ENCODE measurements around the gene HIPK1.

HIPK1 gene

DNA sequence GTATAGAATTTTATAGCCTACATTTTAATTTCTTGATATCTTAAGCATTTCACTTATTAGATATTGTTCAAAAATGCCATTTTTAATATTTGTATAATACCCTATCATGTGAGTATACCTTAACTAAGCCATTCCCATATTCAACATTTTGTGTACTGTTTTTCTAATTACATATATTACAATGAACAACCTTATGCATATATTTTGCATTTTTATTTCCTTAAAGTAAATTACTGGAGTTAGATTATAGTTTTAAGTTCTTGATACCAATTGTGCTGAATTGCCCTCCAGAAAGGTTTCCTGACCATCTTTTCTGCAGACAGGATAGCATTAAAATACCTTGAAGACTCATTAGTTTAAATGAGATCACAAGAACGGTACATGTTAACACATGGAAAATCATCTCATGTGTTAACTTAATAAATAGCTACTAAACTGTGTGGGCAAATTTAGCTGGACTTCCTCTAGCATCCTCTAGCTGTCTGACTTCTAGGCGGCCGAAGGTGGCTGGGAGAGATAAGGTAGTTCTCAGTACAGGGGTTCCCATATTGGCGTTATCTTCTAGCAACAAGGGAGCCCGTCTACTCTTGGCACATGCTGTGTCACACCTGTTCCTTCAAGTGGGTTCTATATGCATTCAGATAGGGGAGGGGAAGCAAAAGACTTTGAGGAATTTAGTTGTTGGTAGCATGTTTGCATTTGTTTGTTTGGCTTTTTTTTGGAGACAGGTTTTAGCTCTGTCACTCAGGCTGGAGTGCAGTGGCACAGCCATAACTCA, 15.0 kb upstream of the HIPK1 start:
- no peak for DNase-seq

DNA sequence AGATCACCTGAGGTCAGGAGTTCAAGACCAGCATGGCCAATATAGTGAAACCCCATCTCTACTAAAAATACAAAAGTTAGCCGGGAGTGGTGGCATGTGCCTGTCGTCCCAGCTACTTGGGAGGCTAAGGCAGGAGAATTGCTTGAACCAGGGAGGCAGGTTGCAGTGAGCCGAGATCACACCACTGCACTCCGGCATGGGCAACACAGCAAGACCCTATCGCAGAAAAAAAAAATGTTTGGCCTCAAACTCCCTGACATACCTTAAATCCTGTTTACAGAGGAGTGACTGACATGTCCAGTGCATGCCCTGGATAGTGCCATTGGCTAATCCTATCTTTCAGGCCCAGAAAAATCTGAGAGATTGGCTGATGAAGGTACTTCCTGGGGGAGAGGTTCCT, 12.2 kb upstream of the HIPK1 start:
- DNase-seq, result no peak

DNA sequence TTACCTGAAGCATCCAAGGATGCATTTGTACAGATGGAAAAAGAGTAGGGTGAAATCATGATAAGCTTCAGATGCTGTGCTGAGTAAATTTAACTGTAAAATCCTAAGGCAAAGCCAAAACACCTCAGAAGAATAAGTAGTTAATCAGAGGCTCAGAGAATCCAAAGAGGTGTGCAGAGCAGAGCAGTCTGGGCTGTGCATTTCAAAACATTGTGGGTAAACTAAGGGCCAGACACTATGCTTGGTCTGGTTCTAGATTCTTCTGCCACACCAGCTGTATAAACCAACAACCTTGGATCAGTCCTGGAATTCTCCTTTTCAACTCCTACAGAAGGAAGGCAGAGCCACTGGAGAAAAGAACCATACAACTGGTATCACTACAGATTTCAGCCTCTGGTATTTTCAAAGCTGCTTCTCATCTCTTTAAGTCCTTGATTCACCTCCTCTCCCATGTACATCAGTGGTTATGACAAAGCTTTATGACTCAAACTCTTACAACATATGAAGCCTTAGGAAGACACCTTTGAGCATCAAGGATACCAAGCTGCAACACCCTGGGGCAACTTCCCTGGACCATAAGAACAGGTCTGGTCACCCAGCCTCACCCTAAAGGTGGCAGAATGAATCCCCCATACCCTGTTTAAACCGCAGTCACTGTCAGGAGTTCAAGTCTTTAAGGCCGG, 11.6 kb upstream of the HIPK1 start:
- no peak for DNase-seq

DNA sequence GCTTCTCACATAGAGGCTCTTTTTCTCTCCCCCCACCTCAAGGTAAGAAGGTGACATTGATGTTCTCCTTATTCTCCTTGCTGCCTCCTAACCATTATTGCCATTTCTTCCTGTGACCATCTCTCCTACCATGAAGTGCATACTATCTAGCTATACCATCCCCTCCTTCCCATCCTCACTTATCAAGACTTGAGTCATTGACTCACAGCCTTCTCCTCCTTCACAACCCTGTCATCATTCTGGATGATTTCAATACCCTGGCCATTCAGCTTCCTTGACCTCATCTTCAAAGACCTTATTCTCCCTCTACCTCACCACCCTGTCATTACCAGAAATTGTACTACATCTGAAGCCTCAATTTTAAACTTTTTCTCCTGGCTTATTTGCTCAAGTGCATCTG, 10.9 kb upstream of the HIPK1 start:
- DNase-seq, result no peak

DNA sequence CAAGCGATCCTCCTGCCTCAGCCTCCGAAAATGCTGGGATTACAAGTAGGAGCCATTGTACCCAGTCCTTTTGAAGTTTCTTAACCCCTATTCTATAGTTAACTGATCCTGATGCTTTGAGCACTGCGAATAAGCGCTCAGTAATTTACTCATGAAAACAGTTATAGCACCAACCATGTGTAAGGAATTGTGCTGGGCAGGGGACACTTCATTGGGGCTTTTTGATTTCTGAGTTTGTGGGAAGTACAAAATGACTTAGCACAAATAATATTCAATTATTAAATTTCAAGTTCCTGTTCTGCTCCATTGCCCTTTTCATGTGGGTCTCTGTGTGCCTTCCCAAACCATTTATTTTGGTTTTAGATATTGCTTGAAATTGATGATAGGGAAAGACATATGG, 6.2 kb upstream of the HIPK1 start:
- no peak for DNase-seq

DNA sequence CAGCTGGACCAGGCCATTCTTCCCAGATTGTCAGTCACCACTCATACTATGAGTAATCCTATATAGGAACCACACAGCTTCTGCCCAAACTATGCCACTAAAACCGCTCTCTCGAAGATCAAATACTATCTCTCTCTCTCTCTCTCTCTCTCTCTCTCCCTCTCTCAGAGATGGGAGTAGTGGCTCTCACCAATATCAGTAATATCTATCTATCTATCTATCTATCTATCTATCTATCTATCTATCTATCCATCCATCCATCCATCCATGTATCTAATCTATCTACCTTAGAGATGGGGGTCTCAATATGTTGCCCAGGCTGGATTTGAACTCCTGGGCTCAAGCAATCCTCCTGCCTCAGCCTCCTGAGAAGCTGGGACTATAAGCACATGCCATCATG, 4.7 kb upstream of the HIPK1 start:
- no peak for DNase-seq

DNA sequence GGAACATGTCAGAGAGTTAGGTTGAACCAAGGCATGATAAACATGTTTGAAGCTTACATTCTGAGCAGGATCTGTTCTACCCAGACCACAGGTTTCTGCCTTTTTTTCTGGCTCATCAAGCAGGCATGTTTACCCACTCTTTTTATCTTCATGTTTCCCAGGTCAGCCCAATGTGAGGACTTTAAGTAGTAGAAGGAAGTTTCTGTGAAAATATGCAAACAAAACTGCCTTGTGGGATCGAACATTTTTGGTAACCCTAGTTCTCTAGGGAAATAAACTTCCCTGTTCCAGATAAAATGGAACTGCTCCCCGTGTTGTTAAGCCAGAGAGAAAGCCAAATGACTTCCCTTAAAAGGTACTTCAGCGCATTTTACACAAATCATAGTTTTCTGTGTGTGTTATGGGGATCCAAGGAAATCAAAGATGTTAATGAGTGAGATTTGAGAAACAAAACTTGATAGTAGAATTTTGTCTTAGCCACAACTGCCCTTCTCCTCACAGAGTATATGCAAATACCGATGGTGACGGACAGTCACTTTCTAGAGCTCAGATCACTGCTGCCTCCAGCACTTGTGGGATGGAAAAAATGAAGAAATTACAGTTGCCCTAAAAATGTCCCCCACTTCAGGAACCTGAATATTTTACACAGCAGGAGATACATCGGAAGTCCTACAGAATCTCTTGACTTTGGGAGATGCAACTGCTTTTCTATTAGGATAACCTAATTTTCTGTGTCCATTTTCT, 765 bp upstream of the HIPK1 start:
- DNase-seq, result no peak

DNA sequence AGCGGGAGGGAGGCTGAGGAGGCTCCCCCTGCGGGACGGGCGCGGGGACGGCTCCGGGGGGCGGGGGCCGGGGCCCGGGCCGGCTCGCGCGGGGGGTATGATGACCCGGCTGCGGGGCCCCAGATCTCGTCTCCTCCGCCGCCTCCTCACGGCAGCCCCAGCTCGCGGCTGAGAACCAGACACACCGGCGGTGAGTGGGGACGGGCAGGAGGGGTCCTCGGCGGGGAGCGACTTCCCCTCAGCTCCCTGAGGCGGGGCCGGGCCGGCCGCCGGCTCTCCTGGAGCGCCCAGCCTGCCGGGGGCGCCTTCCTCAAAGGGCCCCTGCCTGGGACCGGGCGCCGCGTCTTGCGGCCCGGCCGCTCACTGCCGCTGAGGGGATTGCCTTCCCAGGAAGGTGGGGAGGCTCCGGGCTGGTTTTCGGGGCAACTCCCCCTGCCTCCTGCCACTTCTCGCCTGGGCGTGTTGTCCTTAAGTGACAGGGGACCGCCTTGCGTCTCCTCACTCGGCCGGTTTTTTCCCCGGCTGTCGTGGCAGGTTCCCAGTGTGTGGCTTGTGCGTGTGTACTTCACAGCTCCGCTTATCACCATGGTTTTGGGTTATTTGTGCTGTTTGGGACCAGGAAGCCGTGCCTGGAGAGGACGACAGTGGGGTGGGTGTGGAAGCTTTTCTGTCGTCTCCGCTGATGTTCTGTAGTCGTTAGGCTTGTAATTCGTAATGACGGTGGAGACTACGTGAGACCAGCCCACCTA, 800 bp downstream of the HIPK1 start:
- peak; percentile 5 for DNase-seq

DNA sequence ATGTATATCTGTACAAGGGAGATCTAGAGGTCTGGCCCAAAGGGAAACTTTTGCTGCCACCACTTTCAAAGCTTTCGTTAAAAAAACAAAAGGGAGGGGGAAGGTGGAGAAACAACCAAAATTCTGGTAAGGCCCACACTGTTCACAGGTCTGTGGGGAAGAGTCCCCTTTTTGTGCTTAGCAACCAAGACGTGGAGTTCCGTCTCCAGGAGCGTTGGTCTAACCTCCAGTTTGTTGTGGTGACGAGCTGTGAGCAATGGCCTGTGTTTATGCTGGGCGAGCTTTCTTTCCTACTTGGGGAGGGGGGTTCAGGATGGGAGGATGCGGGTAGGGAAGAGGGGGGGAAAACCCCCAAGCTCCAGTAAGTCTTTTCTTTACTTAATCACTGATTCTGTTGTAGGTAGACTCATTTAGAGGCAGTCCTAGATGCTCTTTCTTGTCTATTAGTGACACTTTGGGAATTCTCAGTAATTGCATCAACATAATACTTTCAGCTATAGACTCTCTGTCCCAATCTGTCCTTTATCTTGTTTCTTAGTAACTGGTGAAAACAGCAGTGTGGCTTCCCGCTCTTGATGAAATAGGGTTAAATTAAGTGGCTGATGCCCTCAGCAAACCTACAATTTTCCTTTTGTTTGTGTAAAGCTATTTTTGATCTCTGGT, 1.5 kb downstream of the HIPK1 start:
- DNase-seq, result no peak

DNA sequence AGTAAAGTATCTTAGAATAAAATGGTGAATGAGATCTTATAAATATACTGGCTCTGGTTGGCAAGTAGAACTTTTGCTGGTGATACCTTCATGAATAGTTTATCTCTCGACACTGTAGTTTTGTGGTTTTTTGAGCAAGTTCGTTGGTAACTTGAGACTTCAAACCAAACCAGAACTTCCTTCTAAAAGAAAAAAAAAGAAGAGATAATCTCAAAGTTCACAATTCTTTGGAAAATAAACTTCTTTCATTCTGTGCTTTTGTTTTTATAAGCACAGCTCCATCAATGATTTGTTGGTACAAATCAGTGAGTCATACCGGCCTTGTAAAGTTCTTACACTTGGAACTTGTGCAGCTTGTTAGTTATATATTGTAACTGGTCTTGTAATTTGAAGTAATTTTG, 2.3 kb downstream of the HIPK1 start:
- DNase-seq, result no peak

DNA sequence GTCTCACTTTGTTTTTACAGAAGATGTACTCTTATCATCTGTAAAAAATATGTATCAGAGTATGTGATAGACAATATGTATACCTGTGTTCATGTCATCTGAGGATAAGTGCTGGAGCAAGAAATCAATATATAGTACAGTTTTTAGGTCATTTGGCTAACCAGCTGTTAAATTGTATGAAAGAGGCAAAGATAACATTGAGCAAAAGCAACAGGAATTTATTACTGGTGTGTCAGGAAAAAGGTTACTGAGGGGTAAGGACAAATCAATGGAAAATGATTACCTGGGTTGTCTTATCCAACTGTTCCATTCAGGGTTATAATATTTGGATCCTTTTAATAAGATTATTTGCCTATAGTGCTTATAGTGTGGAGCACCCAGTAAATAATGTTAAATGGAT, 4.9 kb downstream of the HIPK1 start:
- DNase-seq, result no peak

DNA sequence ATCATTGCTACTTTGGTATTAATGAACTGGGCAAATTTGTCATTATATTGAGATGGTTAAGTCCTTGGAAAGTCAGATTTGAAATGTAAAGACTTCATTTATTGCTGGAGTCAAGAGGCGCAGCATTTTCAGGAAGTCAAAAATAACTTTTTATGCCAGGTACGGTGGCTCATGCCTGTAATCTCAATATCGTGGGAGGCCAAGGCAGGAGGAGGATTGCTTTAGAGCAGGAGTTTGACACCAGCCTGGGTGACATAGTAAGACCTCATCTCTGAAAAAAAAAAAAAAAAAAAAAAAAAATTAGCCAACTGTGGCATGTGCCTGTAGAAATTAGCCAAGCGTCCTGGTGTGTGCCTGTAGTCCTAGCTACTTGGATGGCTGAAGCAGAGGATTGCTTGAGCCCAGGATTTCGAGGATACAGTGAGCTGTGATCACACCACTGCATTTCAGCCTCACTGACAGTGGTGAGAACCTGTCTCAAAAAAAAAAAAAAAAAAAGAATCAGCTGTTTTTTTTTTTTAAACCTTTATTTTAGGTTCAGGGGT, 5.5 kb downstream of the HIPK1 start:
- DNase-seq, result no peak

DNA sequence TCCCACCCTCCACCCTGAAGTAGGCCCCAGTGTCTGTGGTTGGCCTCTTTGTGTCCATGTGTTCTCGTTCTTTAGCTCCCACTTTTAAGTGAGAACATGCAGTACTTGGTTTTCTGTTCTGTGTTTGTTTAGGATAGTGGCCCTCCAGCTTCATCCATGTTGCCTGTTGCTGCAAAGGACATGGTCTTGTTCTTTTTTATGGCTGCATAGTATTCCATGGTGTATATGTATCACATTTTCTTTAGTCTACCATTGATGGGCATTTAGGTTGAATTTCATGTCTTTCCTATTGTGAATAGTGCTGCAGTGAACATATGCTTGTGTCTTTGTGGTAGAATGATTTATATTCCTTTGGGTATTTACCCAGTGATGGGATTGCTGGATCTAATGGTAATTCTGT, 6.1 kb downstream of the HIPK1 start:
- no peak for DNase-seq

DNA sequence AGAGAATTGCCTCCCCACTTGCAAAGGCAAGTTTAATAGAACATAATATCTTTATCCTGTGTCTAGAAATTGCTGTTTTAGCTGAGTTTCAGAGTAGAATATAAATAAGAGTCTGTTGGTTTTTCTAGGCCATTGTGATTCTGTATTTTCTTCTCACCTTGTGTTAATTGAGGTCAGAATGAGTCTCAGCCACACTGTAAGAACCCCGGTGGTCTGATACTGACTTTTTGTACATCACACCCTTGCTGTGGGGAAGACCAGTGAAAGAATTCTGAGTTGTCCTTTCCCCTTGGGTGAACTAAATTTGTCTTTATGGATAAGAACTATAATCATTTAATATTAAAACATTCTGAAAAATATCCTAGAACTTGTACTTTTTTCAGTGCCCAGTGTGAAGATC, 6.8 kb downstream of the HIPK1 start:
- no peak for DNase-seq

DNA sequence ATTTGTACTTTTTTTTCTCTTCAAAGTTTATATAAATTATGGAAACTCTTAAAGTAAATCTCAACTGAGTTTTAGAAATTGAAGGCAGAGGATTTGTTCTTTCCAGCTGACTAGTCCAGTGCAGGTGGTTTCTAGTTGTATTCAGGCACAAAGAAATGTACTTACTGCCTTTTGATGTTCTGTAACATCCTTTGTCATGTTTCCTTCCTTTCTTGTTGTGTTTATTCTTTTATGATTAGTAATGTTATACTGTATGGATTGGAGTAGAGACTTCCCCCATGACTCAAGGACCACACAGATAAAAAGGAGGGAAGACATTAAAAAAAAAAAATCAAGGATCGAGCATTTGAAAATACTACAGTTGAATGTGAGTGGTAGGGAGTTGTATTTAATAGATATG, 8.0 kb downstream of the HIPK1 start:
- no peak for DNase-seq

DNA sequence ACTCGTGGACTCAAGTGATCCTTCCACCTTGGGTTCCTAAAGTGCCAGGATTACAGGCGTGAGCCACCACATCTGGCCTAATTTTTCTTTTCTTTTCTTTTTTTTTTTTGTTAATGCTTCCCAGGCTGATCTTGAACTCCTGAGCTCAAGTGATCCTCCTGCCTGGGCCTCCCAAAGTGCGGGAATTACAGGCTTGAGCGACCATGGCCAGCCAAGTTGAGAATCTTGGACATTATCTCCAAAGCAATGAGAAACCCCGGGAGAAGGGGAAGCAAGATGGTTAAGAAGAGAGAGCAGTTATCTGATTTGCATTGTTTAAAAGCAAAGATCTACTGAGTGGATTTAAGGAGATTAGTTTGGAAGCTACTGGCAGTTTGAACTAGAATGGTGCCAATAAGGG, 9.1 kb downstream of the HIPK1 start:
- no peak for DNase-seq

DNA sequence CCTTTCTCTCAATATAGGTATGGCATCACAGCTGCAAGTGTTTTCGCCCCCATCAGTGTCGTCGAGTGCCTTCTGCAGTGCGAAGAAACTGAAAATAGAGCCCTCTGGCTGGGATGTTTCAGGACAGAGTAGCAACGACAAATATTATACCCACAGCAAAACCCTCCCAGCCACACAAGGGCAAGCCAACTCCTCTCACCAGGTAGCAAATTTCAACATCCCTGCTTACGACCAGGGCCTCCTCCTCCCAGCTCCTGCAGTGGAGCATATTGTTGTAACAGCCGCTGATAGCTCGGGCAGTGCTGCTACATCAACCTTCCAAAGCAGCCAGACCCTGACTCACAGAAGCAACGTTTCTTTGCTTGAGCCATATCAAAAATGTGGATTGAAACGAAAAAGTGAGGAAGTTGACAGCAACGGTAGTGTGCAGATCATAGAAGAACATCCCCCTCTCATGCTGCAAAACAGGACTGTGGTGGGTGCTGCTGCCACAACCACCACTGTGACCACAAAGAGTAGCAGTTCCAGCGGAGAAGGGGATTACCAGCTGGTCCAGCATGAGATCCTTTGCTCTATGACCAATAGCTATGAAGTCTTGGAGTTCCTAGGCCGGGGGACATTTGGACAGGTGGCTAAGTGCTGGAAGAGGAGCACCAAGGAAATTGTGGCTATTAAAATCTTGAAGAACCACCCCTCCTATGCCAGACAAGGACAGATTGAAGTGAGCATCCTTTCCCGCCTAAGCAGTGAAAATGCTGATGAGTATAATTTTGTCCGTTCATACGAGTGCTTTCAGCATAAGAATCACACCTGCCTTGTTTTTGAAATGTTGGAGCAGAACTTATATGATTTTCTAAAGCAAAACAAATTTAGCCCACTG, 11.5 kb downstream of the HIPK1 start:
- DNase-seq, result no peak

DNA sequence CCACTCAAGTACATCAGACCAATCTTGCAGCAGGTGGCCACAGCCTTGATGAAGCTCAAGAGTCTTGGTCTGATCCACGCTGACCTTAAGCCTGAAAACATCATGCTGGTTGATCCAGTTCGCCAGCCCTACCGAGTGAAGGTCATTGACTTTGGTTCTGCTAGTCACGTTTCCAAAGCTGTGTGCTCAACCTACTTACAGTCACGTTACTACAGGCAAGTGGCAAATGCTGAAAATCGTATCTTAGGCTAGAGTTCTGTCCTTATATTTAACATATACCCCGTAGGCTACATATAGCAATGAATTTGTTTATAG, 12.1 kb downstream of the HIPK1 start:
- DNase-seq, result no peak

DNA sequence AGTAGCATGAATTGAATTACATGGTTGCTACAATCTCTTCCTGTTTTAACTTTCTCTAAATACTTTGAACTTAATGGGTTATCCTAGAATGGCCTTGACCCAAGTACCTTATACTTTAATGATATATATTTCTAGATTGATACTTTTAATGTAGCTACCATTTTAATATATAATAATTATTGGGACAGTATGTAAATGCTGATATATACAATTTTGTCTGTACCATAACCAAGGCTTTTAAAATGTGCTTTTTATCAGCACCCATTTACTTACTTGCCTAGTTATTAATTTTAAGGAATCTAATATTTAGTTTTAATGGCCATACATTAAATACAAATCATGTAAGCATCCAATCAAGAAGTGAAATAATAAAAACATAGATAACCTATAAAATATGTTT, 13.4 kb downstream of the HIPK1 start:
- DNase-seq, result no peak

DNA sequence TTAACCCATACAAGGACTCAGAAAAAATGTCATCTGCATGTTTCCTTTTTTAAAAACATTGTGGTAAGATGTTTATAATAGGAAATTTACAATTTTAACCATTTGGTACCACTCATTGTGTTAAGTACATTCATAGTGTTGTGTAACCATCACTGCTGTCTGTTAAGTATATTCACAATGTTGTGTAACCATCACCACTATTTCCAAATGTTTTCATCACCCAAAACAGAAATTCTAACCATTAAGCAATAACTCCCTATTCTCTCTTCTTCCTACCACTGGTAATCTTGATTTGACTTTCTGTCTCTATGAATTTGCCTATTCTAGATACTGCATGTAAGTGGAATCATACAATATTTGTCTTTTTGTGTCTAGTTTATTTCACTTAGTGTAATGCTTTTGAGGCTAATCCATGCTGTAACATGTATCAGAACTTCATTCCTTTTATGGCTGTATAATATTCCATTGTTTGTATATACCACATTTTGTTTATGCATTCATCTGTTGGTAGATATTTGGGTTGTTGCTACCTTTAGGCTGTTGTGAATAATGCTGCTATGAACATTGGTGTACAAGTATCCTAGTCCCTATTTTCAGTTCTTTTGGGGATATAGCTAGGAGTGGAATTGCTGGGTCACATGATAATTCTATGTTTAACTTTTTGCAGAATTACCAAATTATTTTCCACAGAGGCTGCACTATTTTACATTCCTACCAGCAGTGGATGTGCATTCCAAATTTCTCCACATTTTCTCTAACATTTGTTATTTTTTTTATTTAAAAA, 14.1 kb downstream of the HIPK1 start:
- DNase-seq, result no peak

DNA sequence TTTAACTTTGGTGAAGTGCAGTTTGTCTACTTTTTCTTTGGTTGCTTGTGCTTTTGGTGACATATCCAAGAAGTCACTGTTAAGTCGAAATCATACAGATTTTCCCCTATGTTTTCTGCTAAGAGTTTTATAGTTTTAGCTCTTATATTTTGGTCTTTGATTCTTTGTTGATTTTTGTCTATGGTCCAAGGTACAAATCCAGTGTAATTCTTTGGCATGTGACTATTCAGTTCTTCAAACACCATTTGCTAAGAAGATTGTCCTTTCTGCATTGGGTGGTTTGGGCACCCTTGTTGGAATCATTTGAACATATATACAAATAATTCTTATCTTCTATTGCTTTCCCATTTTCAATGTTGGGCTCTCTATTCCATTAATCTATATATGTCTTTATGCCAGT, 16.2 kb downstream of the HIPK1 start:
- DNase-seq, result no peak
